Ishikawa (cell line): ENCODE measurements around the gene KCNQ5.

Experiments
- CEBPB ChIP-seq: IDR thresholded peaks from 2 replicates; pipeline ENCODE4 v1.6.1; 2012
- CREB1 ChIP-seq: IDR thresholded peaks from 2 replicates; pipeline ENCODE4 v1.6.1; 2012; ENCODE audit warnings: low read depth
- EGR1 ChIP-seq: IDR thresholded peaks from 2 replicates; pipeline ENCODE4 v1.6.1; 2012
- EP300 ChIP-seq: IDR thresholded peaks from 2 replicates; pipeline ENCODE4 v1.6.1; 2012; ENCODE audit warnings: borderline replicate concordance
- FOXM1 ChIP-seq: IDR thresholded peaks from 2 replicates; pipeline ENCODE4 v1.6.1; 2012; ENCODE audit warnings: low read depth, borderline replicate concordance
- MAX ChIP-seq: IDR thresholded peaks from 2 replicates; pipeline ENCODE4 v1.6.1; 2012
- NFIC ChIP-seq: IDR thresholded peaks from 2 replicates; pipeline ENCODE4 v1.6.1; 2012
- RAD21 ChIP-seq: IDR thresholded peaks from 2 replicates; pipeline ENCODE4 v1.6.1; 2012; ENCODE audit warnings: low read depth
- REST ChIP-seq: IDR thresholded peaks from 2 replicates; pipeline ENCODE4 v1.6.1; 2012; ENCODE audit warnings: low read depth, mild to moderate bottlenecking
- TAF1 ChIP-seq: IDR thresholded peaks from 2 replicates; pipeline ENCODE4 v1.6.1; 2012; ENCODE audit warnings: low read depth, mild to moderate bottlenecking
- TCF12 ChIP-seq: IDR thresholded peaks from 2 replicates; pipeline ENCODE4 v1.6.1; 2012; ENCODE audit warnings: low read depth
- TEAD4 ChIP-seq: IDR thresholded peaks from 2 replicates; pipeline ENCODE4 v1.6.1; 2012
- YY1 ChIP-seq: IDR thresholded peaks from 2 replicates; pipeline ENCODE4 v1.6.1; 2012; ENCODE audit warnings: low read depth
- ZBTB7A ChIP-seq: IDR thresholded peaks from 2 replicates; pipeline ENCODE4 v1.6.1; 2012; ENCODE audit warnings: low read depth
- TF ChIP-seq, protein P1 (sequence below): IDR thresholded peaks from 2 replicates; pipeline ENCODE4 v1.6.1; 2012

KCNQ5 gene

GRCh38 chr6:73144516-73144915 is 522.7 kb downstream of the KCNQ5 start:
- TF ChIP-seq YY1 (no peak), MAX (no peak), RAD21 (no peak), TAF1 (no peak), REST (no peak), FOXM1 (no peak), ZBTB7A (no peak), EP300 (no peak), TCF12 (no peak), EGR1 (no peak), CREB1 (no peak), CEBPB (no peak), TEAD4 (no peak), NFIC (no peak)
- TF ChIP-seq, protein P1, sequence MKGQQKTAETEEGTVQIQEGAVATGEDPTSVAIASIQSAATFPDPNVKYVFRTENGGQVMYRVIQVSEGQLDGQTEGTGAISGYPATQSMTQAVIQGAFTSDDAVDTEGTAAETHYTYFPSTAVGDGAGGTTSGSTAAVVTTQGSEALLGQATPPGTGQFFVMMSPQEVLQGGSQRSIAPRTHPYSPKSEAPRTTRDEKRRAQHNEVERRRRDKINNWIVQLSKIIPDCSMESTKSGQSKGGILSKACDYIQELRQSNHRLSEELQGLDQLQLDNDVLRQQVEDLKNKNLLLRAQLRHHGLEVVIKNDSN: no peak

DNA sequence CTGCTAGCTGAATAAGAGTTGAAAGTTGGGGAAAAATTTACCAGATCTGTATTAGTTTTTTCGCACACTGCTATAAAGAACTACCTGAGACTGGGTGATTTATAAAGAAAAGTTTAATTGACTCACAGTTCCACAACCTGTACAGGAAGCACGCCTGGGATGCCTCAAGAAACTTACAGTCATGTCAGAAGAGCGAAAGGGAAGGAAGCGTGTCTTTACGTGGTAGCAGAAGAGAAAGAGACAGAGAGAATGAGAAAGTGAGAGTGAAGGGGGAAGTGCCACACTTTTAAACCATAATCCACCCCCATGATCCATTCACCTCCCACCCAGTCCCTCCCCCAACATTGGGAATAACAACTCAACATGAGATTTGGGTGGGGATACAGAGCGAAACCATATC is 523.8 kb downstream of the KCNQ5 start:
- TF ChIP-seq TEAD4 (no peak), YY1 (no peak), EGR1 (no peak), TCF12 (no peak), ZBTB7A (no peak), MAX (no peak), NFIC (no peak), TAF1 (no peak), RAD21 (no peak), CEBPB (no peak), CREB1 (no peak), REST (no peak), EP300 (no peak), FOXM1 (no peak)

GRCh38 chr6:73151732-73152131 is 529.9 kb downstream of the KCNQ5 start:
- TF ChIP-seq TCF12 (no peak), ZBTB7A (no peak), FOXM1 (no peak), TEAD4 (no peak), CEBPB (no peak), MAX (no peak), REST (no peak), EP300 (no peak), RAD21 (no peak), TAF1 (no peak), NFIC (no peak)

- TF ChIP-seq TEAD4 (no peak), TAF1 (no peak), RAD21 (no peak), MAX (no peak), ZBTB7A (no peak), CREB1 (no peak), NFIC (no peak), FOXM1 (no peak), YY1 (no peak)
- TF ChIP-seq, protein P1: no peak
Observed at GRCh38 chr6:73152556-73152955, 530.7 kb downstream of the KCNQ5 start.
